ENCODE data around the gene GPR137. TPM values are rescaled to one million over a fixed set of nuclear protein-coding genes. Genes with fewer than 3 reads are reported as not detected.

GPR137 gene
- total and polyA plus RNA-seq, 8 donors: 2.9 to 58.8 (median 20.0) TPM

GRCh38 chr11:64260147-64260708 is 25.4 kb upstream of the GPR137 start:
- H3K4me1 ChIP-seq: no peaks in the 10 kb centered on the region
- intact Hi-C loops (cut with DNase I; ENCODE audit: low total_unique reads): no loop called here
- H3K9me3 ChIP-seq: no peaks in the 10 kb centered on the region
- DNase-seq: no peak
- peaks cover 69 to 98% (median 97%) of the 10 kb centered on the region in 4 donors for H3K36me3 ChIP-seq
- 90 to 94% (median 92%) methylated on average over 6 of the region's 6 CpGs for WGBS, 5 donors
- H3K4me3 ChIP-seq: no peak overlapping the region
- TF ChIP-seq EP300 (IDR thresholded peaks at IDR 0.05) (no peak), POLR2A (IDR thresholded peaks at IDR 0.05) (no peak), CTCF (IDR thresholded peaks at IDR 0.05) (no peak), POLR2AphosphoS5 (IDR thresholded peaks at IDR 0.05) (no peak)
- no peaks in the 10 kb centered on the region for H3K27me3 ChIP-seq
- no peak overlapping the region for H3K27ac ChIP-seq

- DNase-seq: no peak
- no peaks in the 10 kb centered on the region for H3K27me3 ChIP-seq
- H3K9me3 ChIP-seq: no peaks in the 10 kb centered on the region
- H3K27ac ChIP-seq: no peak overlapping the region
- peaks cover 65 to 98% (median 97%) of the 10 kb centered on the region in 4 donors for H3K36me3 ChIP-seq
- WGBS, 5 donors: 88 to 93% (median 93%) methylated on average over 16 to 18 of the region's 18 CpGs
- TF ChIP-seq EP300 (IDR thresholded peaks at IDR 0.05) (no peak), POLR2AphosphoS5 (IDR thresholded peaks at IDR 0.05) (no peak), POLR2A (IDR thresholded peaks at IDR 0.05) (no peak), CTCF (IDR thresholded peaks at IDR 0.05) (no peak)
- H3K4me3 ChIP-seq: no peak overlapping the region
- intact Hi-C loops (cut with DNase I; ENCODE audit: low total_unique reads): no loop called here
- no peaks in the 10 kb centered on the region for H3K4me1 ChIP-seq
Observed at GRCh38 chr11:64261556-64262080, 24.0 kb upstream of the GPR137 start.

GRCh38 chr11:64262271-64263002 is 23.2 kb upstream of the GPR137 start:
- intact Hi-C loops (cut with DNase I; ENCODE audit: low total_unique reads): no loop called here
- DNase-seq: no peak
- Histone ChIP-seq H3K27ac (no peak overlapping the region), H3K9me3 (no peaks in the 10 kb centered on the region), H3K4me1 (peaks cover 0 to 6% (median 6%) of the 10 kb centered on the region in 4 donors), H3K4me3 (no peak overlapping the region), H3K36me3 (peaks cover 59 to 97% (median 95%) of the 10 kb centered on the region in 4 donors), H3K27me3 (no peaks in the 10 kb centered on the region)
- no peak for TF ChIP-seq EP300 (IDR thresholded peaks at IDR 0.05)
- TF ChIP-seq POLR2A (IDR thresholded peaks at IDR 0.05): no peak
- no peak for TF ChIP-seq CTCF (IDR thresholded peaks at IDR 0.05)
- no peak for TF ChIP-seq POLR2AphosphoS5 (IDR thresholded peaks at IDR 0.05)
- WGBS, 5 donors: 92 to 96% (median 93%) methylated on average over 18 to 42 of the region's 42 CpGs

GRCh38 chr11:64263021-64263946 is 22.4 kb upstream of the GPR137 start:
- intact Hi-C loops (cut with DNase I; ENCODE audit: low total_unique reads): no loop called here
- no peak for DNase-seq
- H3K36me3 ChIP-seq: peaks cover 55 to 88% (median 86%) of the 10 kb centered on the region in 4 donors

More at GRCh38 chr11:64263021-64263946, 22.4 kb upstream of the GPR137 start:
- no peak overlapping the region for H3K4me3 ChIP-seq
- TF ChIP-seq POLR2A (IDR thresholded peaks at IDR 0.05): no peak
- TF ChIP-seq CTCF (IDR thresholded peaks at IDR 0.05): no peak
- no peak for TF ChIP-seq EP300 (IDR thresholded peaks at IDR 0.05)
- TF ChIP-seq POLR2AphosphoS5 (IDR thresholded peaks at IDR 0.05): no peak
- no peaks in the 10 kb centered on the region for H3K9me3 ChIP-seq
- WGBS, 5 donors: 65 to 86% (median 84%) methylated on average over 11 to 29 of the region's 29 CpGs
- peaks cover 6 to 14% (median 14%) of the 10 kb centered on the region in 4 donors for H3K4me1 ChIP-seq
- H3K27ac ChIP-seq: no peak overlapping the region
- no peaks in the 10 kb centered on the region for H3K27me3 ChIP-seq

Data from stomach (tissue), 9 donors.